DND-41 (cell line): ENCODE data around the gene TBC1D4.

Source experiments
- ATAC-seq: fragments of 200-7000 bp; cut with Tn5 transposase; 3 replicates; pipeline ENCODE4 v1.9.1; 2021; ENCODE audit warnings: low read depth; ENCODE audit not compliant: insufficient read depth
- DNase-seq: peaks from one replicate; pipeline ENCODE4 v3.0.0-alpha.2; 2020
- H2AFZ ChIP-seq: 2 replicates; pipeline ENCODE4 v1.6.0; 2012; ENCODE audit warnings: low read depth, low read length
- H3K27ac ChIP-seq: 2 replicates; pipeline ENCODE4 v1.5.1; 2012; ENCODE audit warnings: low read length, inconsistent platforms
- H3K27me3 ChIP-seq: fragments of 200-600 bp; sonication (generic); 2 replicates; pipeline ENCODE4 v1.6.0; 2012; ENCODE audit warnings: low read length, mild to moderate bottlenecking, inconsistent platforms; ENCODE audit not compliant: insufficient read depth, poor library complexity
- H3K36me3 ChIP-seq: 2 replicates; pipeline ENCODE4 v1.5.1; 2012; ENCODE audit warnings: low read length, inconsistent platforms; ENCODE audit not compliant: insufficient read depth
- H3K4me1 ChIP-seq: 2 replicates; pipeline ENCODE4 v1.5.1; 2012; ENCODE audit warnings: mild to moderate bottlenecking, low read length; ENCODE audit not compliant: insufficient read depth
- H3K4me2 ChIP-seq: 2 replicates; pipeline ENCODE4 v1.6.0; 2012; ENCODE audit warnings: mild to moderate bottlenecking, moderate library complexity, low read length, inconsistent platforms; ENCODE audit not compliant: insufficient read depth
- H3K4me3 ChIP-seq, 2 experiments: fragments of 200-600 bp in 1 of 2; shearing (Covaris generic) in 1 of 2; 2 replicates each; pipeline ENCODE4 v1.5.1; 2012 to 2016; ENCODE audit warnings: inconsistent platforms in 2 of 2, low read length in 2 of 2, mild to moderate bottlenecking in 2 of 2, low read depth in 1 of 2, moderate library complexity in 1 of 2
- H3K79me2 ChIP-seq: 2 replicates; pipeline ENCODE4 v1.6.0; 2012; ENCODE audit warnings: low read length, inconsistent platforms; ENCODE audit not compliant: insufficient read depth
- H3K9ac ChIP-seq: 2 replicates; pipeline ENCODE4 v1.6.0; 2012; ENCODE audit warnings: low read depth, mild to moderate bottlenecking, inconsistent platforms, low read length, moderate library complexity
- H3K9me3 ChIP-seq: 2 replicates; pipeline ENCODE4 v1.5.1; 2012; ENCODE audit warnings: low read length, moderate library complexity, mild to moderate bottlenecking, inconsistent platforms; ENCODE audit not compliant: insufficient read depth, severe bottlenecking
- H4K20me1 ChIP-seq: 2 replicates; pipeline ENCODE4 v1.6.0; 2012; ENCODE audit warnings: low read length; ENCODE audit not compliant: insufficient read depth
- EZH2 ChIP-seq: IDR thresholded peaks from 3 replicates; pipeline ENCODE4 v1.6.1; 2012; ENCODE audit warnings: borderline replicate concordance, low read depth, mild to moderate bottlenecking, moderate library complexity, low read length, inconsistent platforms; ENCODE audit not compliant: severe bottlenecking
- TF ChIP-seq, protein P1 (sequence below): IDR thresholded peaks from 2 replicates; pipeline ENCODE4 v1.5.1; 2012; ENCODE audit warnings: borderline replicate concordance, low read length, moderate library complexity, mild to moderate bottlenecking; ENCODE audit not compliant: poor library complexity, severe bottlenecking; ENCODE audit errors: extremely low read depth

Gene TBC1D4

DNA sequence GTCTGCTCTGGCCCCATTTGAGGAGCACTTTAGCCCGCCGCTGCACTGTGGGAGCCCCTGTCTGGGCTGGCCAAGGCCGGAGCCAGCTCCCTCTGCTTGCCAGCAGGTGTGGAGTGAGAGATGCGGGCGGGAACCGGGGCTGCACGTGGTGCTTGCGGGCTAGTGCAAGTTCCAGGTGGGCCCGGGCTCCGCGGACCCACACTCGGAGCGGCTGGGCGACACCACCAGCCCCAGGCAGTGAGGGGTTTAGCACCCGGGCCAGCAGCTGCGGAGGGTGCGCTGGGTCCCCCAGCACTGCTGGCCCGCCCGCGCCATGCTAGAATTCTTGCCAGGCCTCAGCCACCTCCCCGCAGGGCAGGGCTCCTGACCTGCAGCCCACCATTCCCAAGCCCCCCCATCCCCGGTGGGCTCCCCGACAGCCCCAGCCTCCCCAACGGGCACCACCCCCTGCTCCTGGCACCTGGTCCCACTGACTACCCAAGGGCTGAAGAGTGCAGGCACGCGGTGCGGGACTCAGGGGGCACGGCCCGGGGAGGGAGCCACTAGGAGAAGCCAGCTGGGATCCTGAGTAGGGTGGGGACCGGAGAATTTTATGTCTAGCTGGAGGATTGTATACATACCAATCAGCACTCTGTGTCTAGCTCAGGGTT, 36.6 kb upstream of the TBC1D4 start:
- Histone ChIP-seq H3K27me3 (no peaks in the 10 kb centered on the region), H3K36me3 (no peaks in the 10 kb centered on the region), H3K27ac (no peak overlapping the region), H3K4me3 (no peak overlapping the region), H2AFZ (no peak overlapping the region), H3K9ac (no peak overlapping the region), H4K20me1 (no peaks in the 10 kb centered on the region), H3K4me1 (peaks cover 6% of the 10 kb centered on the region), H3K4me2 (no peak overlapping the region), H3K79me2 (no peaks in the 10 kb centered on the region), H3K9me3 (no peaks in the 10 kb centered on the region)
- TF ChIP-seq, protein P1, sequence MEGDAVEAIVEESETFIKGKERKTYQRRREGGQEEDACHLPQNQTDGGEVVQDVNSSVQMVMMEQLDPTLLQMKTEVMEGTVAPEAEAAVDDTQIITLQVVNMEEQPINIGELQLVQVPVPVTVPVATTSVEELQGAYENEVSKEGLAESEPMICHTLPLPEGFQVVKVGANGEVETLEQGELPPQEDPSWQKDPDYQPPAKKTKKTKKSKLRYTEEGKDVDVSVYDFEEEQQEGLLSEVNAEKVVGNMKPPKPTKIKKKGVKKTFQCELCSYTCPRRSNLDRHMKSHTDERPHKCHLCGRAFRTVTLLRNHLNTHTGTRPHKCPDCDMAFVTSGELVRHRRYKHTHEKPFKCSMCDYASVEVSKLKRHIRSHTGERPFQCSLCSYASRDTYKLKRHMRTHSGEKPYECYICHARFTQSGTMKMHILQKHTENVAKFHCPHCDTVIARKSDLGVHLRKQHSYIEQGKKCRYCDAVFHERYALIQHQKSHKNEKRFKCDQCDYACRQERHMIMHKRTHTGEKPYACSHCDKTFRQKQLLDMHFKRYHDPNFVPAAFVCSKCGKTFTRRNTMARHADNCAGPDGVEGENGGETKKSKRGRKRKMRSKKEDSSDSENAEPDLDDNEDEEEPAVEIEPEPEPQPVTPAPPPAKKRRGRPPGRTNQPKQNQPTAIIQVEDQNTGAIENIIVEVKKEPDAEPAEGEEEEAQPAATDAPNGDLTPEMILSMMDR: no peak
- no peak for TF ChIP-seq EZH2
- no peak for ATAC-seq
- DNase-seq: no peak

DNA sequence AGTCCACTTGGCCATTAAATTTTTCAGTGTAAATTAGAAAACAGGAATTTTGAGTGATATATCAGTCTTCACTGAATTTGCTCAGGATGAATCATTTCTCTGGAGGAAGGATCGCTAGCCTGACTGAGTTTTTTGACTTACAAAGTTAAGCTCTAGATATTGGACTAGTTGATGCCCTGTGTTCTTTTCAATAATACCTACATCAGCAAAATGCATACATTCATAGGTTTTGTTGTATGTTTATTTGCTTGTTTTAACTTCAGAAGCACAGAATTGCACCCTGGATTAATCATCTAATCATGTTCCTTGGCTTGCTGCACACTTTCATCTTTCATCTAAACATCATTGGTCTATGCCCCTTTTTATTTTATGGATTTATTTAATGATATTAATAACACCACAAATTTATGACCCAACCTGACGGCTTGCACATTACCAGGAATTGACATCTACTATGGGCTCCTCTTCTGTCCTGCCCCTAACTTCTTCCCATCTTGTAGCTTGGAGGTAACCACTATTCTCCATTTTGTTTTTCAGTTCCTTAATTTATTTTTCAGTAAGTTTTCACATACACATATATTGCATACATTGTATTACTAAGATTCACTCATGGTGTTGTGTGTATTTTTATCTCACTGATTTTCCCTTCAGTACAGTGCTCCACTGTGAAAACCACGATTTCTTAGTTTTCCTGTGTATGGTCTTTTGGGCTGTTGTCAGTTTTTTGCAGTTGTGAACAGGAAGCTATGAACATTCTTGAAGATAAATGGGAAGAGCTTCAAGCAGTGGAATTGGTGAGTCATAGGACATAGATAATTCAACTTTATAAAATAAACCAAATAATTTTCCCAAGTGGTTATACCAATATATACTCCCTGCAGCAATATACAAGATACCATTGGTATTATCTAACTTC, 32.4 kb upstream of the TBC1D4 start:
- no peak for DNase-seq
- Histone ChIP-seq H3K9me3 (no peaks in the 10 kb centered on the region), H3K4me1 (peaks cover 6% of the 10 kb centered on the region), H3K4me2 (no peak overlapping the region), H3K9ac (no peak overlapping the region), H3K79me2 (no peaks in the 10 kb centered on the region), H3K36me3 (no peaks in the 10 kb centered on the region), H4K20me1 (no peaks in the 10 kb centered on the region), H3K27me3 (no peaks in the 10 kb centered on the region), H3K4me3 (no peak overlapping the region), H2AFZ (no peak overlapping the region), H3K27ac (no peak overlapping the region)
- ATAC-seq: 0 out of 3 replicates have a peak, but pooled peaks have one; percentile 9
- TF ChIP-seq, protein P1: no peak
- TF ChIP-seq EZH2: no peak

DNA sequence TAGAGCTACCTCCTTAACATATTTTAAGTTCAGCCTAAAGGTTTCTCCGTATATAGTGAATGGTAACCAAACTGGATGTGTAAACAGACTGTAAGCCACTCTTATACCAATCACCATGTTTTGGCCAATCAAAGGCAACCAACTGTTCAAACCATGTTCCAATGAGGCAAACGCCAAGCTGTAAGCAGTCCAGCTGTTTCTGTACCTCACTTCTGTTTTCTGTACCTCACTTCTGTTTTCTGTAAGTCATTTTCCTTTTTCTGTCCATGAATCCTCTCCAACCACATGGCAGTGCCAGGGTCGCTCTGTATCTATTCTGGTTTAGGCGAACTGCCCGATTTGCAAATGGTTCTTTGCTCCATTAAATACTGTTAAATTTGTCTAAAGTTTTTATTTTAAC, 31.3 kb upstream of the TBC1D4 start:
- Histone ChIP-seq H3K36me3 (no peaks in the 10 kb centered on the region), H3K27me3 (no peaks in the 10 kb centered on the region), H3K4me2 (no peak overlapping the region), H3K9ac (no peak overlapping the region), H3K9me3 (no peaks in the 10 kb centered on the region), H4K20me1 (no peaks in the 10 kb centered on the region), H3K79me2 (no peaks in the 10 kb centered on the region), H3K27ac (no peak overlapping the region), H3K4me3 (no peak overlapping the region), H3K4me1 (peaks cover 6% of the 10 kb centered on the region), H2AFZ (no peak overlapping the region)
- no peak for ATAC-seq
- TF ChIP-seq, protein P1: no peak
- no peak for TF ChIP-seq EZH2
- no peak for DNase-seq
